SH-SY5Y (cell line): ENCODE results near the gene INSC.

Experiments
- GATA2 ChIP-seq: IDR thresholded peaks from 2 replicates; pipeline ENCODE4 v1.6.1; 2011; ENCODE audit warnings: mild to moderate bottlenecking, low read depth, low read length
- GATA3 ChIP-seq: IDR thresholded peaks from 2 replicates; pipeline ENCODE4 v1.6.1; 2011; ENCODE audit warnings: low read depth, mild to moderate bottlenecking, low read length, moderate library complexity

DNA sequence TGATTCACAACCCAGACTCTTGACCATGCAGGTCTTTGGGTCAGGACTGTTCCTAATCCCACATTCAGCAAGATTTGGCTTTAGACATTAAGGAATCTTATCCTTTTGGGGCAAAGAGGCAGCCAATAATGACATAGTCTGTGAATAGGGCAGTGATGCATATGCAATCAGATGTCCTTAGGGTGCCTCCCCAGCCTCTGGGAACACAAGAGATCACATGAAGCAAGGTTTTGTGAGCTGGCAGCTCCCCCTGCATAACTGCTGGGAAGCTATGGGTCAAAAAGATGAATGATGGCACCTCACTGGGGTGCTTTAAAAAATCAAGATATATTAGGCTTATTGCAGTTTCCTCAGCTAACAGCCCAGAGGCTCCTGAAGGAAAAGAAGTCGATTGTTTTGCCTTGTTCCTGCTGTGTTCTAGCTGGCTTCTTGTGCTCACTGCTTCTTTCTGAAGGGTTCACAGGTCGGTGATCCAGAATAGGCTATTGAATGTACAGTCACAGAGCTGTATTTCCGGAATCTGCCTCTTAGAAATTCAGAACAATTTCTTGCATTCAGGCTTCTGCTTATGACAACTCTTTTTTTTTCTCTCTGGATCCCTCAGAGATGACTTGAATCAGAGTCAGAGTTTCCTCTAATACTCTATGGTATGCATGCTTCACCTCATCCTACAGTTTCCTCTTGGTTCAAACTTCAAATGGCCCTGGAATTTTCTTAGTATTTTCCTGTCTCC lies 31.7 kb downstream of the INSC start:
- TF ChIP-seq GATA2 (no peak), GATA3 (no peak)
